Endothelial cell (in vitro differentiated cells): ENCODE measurements around the gene P3H2. TPM values are rescaled to one million over a fixed set of nuclear protein-coding genes. Genes with fewer than 3 reads are reported as not detected.

ENCODE experiments used
- DNase-seq: peaks from one replicate; pipeline ENCODE4 v3.0.0; 2021; ENCODE audit warnings: low spot score
- H3K27ac Mint-ChIP-seq: one replicate; pipeline ENCODE4 v1.8.0; 2021; ENCODE audit warnings: mixed read lengths, inconsistent platforms; ENCODE audit not compliant: unreplicated experiment
- H3K27me3 Mint-ChIP-seq: one replicate; pipeline ENCODE4 v1.8.0; 2021; ENCODE audit warnings: mild to moderate bottlenecking, moderate library complexity, mixed read lengths, inconsistent platforms; ENCODE audit not compliant: unreplicated experiment
- H3K36me3 Mint-ChIP-seq: one replicate; pipeline ENCODE4 v1.8.0; 2021; ENCODE audit warnings: mild to moderate bottlenecking, low read depth, mixed read lengths, inconsistent platforms; ENCODE audit not compliant: unreplicated experiment
- H3K4me1 Mint-ChIP-seq: one replicate; pipeline ENCODE4 v1.8.0; 2021; ENCODE audit warnings: mild to moderate bottlenecking, mixed read lengths, inconsistent platforms; ENCODE audit not compliant: unreplicated experiment
- H3K4me3 Mint-ChIP-seq: one replicate; pipeline ENCODE4 v1.8.0; 2021; ENCODE audit warnings: mild to moderate bottlenecking, mixed read lengths, inconsistent platforms; ENCODE audit not compliant: unreplicated experiment
- H3K9me3 Mint-ChIP-seq: one replicate; pipeline ENCODE4 v1.8.0; 2021; ENCODE audit warnings: mixed read lengths, inconsistent platforms; ENCODE audit not compliant: unreplicated experiment
- total RNA-seq: library from RNA; stranded (reverse); fragmentation: NEBNext Ultra II Directional; extraction: Animal tissue kit (Norgen Biotek cat#: 25700); gene quantifications from one replicate; pipeline ENCODE4 v1.2.1, GENCODE V29; 2021; ENCODE audit not compliant: unreplicated experiment
- TF ChIP-seq, protein P1 (sequence below): fragments of 200-600 bp; sonication (generic); IDR thresholded peaks from one replicate; pipeline ENCODE4 v1.5.0; 2021; ENCODE audit warnings: antibody characterized with exemption; ENCODE audit not compliant: unreplicated experiment

The P3H2 gene
- total RNA-seq, 1 donor from 2014 or later = 1.5 TPM

DNA sequence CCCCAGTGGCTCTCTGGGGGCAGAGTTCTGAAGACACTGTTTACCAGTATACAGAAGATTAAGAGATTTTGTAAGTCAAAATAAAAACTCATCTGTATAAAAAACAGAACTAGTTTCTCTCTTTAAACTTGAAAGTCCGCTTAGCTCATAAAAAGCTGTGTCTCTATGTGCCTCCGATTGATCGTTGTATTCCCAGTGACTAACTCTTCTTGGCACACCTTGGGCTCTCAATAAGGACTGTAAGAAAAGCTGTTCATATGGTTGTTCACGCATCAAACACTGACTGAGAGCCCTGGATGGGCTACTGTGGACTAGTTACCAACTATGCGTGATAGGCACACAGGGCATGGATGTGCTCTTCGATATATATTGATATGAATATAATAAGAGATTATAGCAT is 107.9 kb downstream of the P3H2 start:
- no peaks in the 10 kb centered on the region for H3K27me3 Mint-ChIP-seq
- H3K4me1 Mint-ChIP-seq = peaks cover 18% of the 10 kb centered on the region
- no peak for DNase-seq
- TF ChIP-seq, protein P1, sequence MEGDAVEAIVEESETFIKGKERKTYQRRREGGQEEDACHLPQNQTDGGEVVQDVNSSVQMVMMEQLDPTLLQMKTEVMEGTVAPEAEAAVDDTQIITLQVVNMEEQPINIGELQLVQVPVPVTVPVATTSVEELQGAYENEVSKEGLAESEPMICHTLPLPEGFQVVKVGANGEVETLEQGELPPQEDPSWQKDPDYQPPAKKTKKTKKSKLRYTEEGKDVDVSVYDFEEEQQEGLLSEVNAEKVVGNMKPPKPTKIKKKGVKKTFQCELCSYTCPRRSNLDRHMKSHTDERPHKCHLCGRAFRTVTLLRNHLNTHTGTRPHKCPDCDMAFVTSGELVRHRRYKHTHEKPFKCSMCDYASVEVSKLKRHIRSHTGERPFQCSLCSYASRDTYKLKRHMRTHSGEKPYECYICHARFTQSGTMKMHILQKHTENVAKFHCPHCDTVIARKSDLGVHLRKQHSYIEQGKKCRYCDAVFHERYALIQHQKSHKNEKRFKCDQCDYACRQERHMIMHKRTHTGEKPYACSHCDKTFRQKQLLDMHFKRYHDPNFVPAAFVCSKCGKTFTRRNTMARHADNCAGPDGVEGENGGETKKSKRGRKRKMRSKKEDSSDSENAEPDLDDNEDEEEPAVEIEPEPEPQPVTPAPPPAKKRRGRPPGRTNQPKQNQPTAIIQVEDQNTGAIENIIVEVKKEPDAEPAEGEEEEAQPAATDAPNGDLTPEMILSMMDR = no peak
- H3K4me3 Mint-ChIP-seq = no peak overlapping the region
- no peaks in the 10 kb centered on the region for H3K36me3 Mint-ChIP-seq
- no peak overlapping the region for H3K27ac Mint-ChIP-seq
- H3K9me3 Mint-ChIP-seq = no peaks in the 10 kb centered on the region

DNA sequence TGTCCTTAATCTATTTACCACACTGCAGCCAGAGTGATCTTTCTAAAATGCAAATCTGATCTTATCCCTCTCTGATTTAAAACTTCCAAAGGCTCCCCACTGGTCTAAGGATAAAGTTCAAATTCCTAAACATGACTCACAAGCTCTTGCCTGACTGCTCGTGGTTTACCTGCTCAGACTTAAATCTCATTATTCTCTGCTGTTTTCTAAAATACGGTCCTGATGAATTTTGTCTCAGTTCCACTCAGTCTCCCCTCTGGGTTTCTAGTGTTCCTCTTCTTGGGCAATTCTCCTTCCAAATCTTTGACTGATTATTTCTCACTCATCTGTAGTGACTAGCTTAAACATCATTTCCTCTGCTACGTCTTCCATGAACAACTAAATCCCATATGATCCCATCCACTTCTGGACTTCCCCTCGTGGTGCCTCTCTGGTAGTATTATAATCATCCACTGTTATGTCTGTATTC is 108.3 kb downstream of the P3H2 start:
- TF ChIP-seq, protein P1 = no peak
- H3K4me3 Mint-ChIP-seq = no peak overlapping the region
- no peaks in the 10 kb centered on the region for H3K27me3 Mint-ChIP-seq
- peak overlapping the region; percentile 11 for H3K27ac Mint-ChIP-seq
- no peaks in the 10 kb centered on the region for H3K9me3 Mint-ChIP-seq
- no peak for DNase-seq
- H3K4me1 Mint-ChIP-seq = peaks cover 18% of the 10 kb centered on the region
- H3K36me3 Mint-ChIP-seq = no peaks in the 10 kb centered on the region

- Mint-ChIP-seq H3K27ac (peak overlapping the region; percentile 55), H3K36me3 (no peaks in the 10 kb centered on the region), H3K27me3 (no peaks in the 10 kb centered on the region), H3K4me1 (peaks cover 18% of the 10 kb centered on the region), H3K4me3 (no peak overlapping the region), H3K9me3 (no peaks in the 10 kb centered on the region)
- TF ChIP-seq, protein P1 = no peak
- no peak for DNase-seq
Measured at GRCh38 chr3:190010486-190010885, 110.2 kb downstream of the P3H2 start.

DNA sequence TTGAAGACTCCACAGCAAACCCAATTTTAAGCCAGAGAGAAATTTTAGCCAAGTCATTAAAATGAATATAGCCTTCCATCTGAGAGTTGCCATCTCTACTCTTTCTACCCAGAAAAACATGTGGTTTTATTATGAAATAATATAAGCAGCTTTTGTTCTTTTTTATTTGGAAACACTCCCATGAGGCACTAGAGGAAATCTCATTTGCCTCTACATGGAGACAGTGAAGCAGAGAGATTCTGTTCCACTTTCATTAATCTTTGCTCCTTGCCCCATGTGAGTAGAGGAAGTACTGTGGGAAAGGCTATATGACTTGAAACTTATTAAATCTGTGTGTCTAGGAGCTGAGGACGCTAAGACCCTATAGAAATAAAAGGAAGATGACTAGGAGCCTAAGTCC is 111.1 kb downstream of the P3H2 start:
- Mint-ChIP-seq H3K4me1 (peaks cover 18% of the 10 kb centered on the region), H3K27me3 (no peaks in the 10 kb centered on the region)

DNA sequence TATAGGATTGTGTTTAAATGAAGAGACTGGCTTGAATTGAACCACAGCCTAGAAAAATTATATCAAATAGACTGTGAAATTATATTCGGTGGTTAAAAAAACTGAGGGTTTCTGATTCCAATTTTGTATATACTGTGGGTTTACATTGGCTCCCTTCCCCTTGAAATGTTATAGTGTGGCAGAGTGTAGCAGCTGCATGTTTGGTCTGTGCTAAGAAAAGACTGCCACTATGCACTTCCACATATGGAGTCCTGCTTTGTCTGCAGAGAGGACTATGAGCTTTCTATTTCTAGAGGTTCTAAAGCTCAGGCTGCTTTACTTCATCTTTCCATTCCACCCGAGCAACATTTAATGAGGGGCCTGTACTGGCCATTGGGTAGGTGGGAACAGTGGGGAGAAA is 112.3 kb downstream of the P3H2 start:
- H3K4me3 Mint-ChIP-seq = no peak overlapping the region
- TF ChIP-seq, protein P1 = no peak
- H3K27ac Mint-ChIP-seq = no peak overlapping the region
- peaks cover 18% of the 10 kb centered on the region for H3K4me1 Mint-ChIP-seq
- H3K27me3 Mint-ChIP-seq = no peaks in the 10 kb centered on the region
- no peaks in the 10 kb centered on the region for H3K36me3 Mint-ChIP-seq
- H3K9me3 Mint-ChIP-seq = no peaks in the 10 kb centered on the region
- DNase-seq = no peak

More for the DNA sequence above, 111.1 kb downstream of the P3H2 start:
- TF ChIP-seq, protein P1 = no peak
- Mint-ChIP-seq H3K36me3 (no peaks in the 10 kb centered on the region), H3K27ac (no peak overlapping the region), H3K4me3 (no peak overlapping the region), H3K9me3 (no peaks in the 10 kb centered on the region)
- no peak for DNase-seq
